Effector CD4-positive, alpha-beta T cell (primary cell): Measurements from ENCODE around the gene FCER1A. TPM values are rescaled to one million over a fixed set of nuclear protein-coding genes. Genes with fewer than 3 reads are reported as not detected.
"Not testable (repeated sequence)": the region's sequence is repeated elsewhere in the genome, so short reads cannot be mapped to it uniquely, and the experiment has no call there.

Experiments
- DNase-seq: peaks from one replicate; pipeline ENCODE4 v3.0.0-alpha.2; 2020
- total RNA-seq: gene quantifications from one replicate; lab custom pipeline; 2026; lab: John Stamatoyannopoulos, UW

Gene FCER1A
- total RNA-seq, result not detected

DNA sequence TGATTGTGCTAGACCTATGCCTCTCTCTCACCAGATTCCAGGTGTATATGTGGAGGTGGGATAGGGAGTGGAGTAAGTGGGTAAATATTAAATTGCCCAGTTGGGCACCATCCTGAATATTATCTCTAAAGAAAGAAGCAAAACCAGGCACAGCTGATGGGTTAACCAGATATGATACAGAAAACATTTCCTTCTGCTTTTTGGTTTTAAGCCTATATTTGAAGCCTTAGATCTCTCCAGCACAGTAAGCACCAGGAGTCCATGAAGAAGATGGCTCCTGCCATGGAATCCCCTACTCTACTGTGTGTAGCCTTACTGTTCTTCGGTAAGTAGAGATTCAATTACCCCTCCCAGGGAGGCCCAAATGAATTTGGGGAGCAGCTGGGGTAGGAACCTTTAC is at the start of gene FCER1A:
Gene FCER1A (plus strand): TSS at position 242 of the 400 bp plus-strand sequence. CDS start 29 bp downstream, at position 271.
- DNase-seq, result no peak

- DNase-seq, result no peak
These were observed 40.8 kb upstream of the FCER1A start for GRCh38 chr1:159261311-159261710.

- DNase-seq, result no peak
These were observed 40.2 kb upstream of the FCER1A start for GRCh38 chr1:159261721-159262494.

- no peak for DNase-seq
These were observed 35.3 kb upstream of the FCER1A start for GRCh38 chr1:159266832-159267231.

DNA sequence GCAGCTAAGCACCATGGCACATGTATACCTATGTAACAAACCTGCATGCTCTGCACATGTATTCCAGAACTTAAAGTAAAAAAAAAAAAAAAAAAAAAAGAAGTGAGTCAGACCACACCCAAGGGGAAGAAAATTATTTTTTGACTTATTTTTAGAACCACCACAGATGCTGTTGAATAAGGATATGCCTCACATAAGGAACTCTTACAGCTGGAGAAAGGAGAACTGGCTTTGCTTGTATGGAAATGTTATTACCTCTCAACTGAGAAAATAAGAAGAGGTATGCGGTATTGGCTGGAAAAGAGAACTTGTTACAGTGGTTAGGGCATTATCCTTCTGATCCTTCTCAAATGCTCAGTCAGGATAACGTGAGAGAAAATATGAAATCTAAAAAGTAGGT is 27.5 kb upstream of the FCER1A start:
- no peak for DNase-seq

- no peak for DNase-seq
These were observed 26.2 kb upstream of the FCER1A start for GRCh38 chr1:159275891-159276290.

DNA sequence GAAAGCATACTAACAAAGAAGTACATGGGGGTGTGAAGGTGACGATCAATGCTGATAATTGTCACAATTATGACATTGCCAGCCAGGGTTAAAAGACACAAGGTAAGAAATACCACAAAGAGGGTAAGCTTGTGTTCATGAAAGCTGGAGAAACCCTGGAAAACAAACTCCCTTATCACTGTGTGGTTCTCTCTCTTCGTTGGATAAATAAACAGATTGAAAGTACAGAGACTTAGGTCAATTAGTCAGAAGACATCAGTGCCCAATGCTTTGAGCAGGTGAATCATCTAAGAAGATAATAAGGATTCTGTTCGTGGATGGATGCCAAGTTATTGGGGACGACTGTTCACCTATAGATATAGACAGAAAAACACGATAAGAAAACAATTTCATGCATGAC is 22.4 kb upstream of the FCER1A start:
- no peak for DNase-seq

GRCh38 chr1:159282118-159282517 is 20.0 kb upstream of the FCER1A start:
- no peak for DNase-seq

DNA sequence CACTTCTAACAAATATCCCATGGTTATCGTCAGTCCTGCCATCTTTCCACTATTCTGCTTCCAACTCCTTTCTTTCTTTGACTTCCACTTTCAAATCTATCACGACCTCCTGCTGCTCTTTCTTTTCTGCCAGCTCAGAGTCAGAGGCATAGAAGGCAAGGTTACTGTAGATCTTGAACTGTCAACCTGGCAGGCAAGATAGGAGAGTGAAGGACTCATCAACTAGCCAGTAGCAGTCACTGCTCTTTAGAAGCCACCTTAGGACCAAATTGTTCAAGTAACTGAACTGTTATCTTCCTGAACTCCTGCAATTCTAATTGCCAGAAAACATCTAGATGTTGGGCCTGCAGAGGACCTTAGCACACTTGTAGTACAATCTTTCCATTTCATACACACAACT is 13.1 kb upstream of the FCER1A start:
- DNase-seq, result no peak

DNA sequence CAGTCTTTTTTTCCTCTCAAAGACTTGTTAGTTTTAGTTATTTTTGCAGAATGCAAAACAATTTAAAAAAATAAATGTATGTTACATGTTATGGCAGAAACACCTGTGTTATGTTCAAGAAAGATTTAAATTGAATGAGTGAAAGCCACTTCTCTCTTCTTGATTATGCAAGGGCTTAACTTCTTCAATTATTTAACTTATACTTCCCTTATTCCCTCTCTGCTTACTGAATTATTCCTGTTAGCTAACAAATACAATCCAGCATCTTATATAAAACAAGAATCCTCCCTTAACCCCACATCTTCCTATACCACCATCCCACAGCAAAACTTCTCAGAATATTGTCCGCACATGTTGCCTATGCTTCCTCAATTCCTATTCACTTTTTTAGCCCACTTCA is 10.7 kb upstream of the FCER1A start:
- DNase-seq, result no peak

DNA sequence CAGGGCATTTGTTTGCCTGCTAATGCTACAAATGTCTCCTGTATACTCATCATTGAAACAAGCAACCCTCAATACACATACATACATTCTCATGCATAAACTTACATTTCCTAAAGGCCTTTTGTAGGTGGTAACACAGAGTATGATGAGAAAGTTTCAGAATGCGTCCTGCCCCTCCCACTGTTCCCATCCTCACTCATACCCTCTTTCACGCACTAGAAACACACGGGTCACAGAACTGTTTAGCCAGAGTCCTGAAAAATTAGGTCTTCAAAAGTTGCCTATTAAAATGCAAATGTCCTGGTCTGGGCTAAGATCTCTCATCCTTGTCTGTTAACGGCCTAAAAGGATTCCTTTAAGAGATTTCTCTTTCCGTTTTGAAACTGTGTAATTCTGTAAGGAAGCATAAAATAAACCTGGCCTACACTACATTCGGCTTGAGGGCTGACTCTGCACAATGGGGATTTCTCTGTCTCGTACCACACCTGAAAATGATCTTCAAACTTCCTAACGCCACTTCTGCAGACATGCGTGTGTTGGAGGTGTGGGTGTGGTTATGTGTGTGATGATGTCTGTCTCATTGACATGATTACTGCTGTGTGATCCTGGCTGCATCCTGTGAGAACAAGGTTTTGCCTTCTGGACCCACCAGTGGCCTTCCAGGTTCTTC is 5.3 kb upstream of the FCER1A start:
- no peak for DNase-seq

GRCh38 chr1:159300146-159300545 is 2.0 kb upstream of the FCER1A start:
- DNase-seq, result no peak

DNA sequence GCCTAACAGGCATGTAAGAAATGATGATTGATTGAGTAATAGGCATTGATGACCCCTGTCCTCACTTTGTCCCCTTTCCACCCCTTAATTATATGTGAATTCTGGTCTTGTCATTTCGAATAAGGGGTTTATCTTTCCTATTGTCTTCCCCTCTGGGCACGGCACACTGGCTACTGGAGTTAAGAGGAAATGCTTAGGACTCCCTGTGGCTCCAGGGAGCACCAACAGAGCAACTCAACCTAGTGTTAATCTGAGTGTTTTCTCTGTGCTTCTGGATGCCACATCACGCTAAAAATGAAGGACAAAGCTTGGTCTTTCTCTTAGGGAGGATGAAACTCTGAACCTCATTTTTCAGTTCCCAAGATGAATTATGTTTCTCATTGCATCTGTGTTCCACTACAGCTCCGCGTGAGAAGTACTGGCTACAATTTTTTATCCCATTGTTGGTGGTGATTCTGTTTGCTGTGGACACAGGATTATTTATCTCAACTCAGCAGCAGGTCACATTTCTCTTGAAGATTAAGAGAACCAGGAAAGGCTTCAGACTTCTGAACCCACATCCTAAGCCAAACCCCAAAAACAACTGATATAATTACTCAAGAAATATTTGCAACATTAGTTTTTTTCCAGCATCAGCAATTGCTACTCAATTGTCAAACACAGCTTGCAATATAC is 5.3 kb downstream of the FCER1A start:
- no peak for DNase-seq

DNA sequence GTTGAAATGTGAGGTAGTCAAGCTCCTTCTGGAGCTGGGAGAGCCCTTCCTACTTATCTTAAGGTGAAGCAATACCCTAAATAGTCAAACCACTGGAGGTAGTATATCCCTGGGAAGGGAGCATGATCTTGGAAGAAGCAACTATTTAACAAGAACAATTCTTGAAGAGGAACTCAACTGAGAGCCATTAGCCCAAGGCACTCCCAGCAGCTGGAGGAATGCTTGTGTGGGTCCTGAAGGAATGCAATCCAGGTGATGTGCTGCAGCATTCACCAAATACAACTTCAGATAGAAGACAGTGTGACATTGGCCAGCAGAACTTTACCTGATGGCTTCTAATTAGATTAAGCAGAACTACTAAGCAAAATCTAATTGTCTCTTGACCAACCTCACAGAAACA is 9.5 kb downstream of the FCER1A start:
- no peak for DNase-seq

- DNase-seq, result no peak
These were observed 13.2 kb downstream of the FCER1A start for GRCh38 chr1:159315381-159315780.

DNA sequence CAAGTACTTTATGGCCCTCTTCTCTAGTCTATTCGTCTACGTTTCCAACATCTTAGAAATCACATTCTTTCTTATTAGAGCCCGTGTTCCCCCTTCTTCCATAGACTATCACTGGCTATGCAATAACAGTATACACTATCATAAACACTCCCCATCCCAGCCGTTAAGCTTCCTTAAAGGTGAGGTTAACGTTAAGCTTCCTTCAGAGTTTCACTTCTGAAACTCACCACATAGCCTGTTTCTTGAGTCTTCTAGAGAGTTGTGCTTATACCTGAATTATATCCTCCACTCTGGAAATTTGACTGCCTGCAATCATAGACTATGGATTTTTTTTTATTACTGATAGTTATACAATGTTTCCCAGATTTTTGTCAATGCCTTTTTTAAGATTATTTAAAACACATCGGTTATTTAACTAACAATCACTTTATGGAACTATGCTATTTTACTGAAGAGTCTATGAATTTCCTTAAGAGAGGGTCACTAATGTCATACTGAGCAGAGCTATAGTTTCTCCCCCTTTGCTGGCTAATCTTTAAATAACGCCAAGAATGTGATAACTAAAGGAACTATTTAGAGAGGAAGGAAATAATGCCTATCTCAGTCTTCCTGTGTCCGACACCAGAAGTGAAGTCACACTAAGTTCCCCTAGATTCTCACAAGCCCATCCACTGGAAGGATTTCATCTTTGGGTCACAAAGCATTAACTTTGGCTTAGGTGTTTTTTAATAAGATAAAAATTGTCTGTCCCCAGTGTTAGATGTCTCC is 16.8 kb downstream of the FCER1A start:
- no peak for DNase-seq

DNA sequence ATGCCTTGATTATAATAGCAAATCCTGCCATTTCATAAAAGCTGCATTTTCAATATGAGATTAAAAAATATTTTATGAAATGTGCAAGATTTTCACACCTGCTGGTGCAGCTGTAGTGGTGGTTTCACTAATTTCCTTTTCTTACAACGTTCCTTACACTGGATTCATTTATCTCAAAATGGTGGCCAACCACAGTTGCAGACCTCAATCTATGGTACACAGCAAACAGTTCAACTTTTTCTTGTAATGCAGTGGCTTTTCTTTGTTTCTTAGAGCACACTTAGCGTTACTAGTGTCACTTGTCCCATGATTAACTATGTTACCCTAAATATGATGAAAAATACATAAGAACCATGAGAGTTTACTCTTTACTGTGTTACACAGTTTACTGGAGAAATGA is 32.7 kb downstream of the FCER1A start:
- DNase-seq, result no peak

GRCh38 chr1:159338018-159338417 is 35.9 kb downstream of the FCER1A start:
- DNase-seq, result no peak

GRCh38 chr1:159339536-159339935 is 37.4 kb downstream of the FCER1A start:
- no peak for DNase-seq

- no peak for DNase-seq
These were observed 39.6 kb downstream of the FCER1A start for GRCh38 chr1:159341736-159342135.

DNA sequence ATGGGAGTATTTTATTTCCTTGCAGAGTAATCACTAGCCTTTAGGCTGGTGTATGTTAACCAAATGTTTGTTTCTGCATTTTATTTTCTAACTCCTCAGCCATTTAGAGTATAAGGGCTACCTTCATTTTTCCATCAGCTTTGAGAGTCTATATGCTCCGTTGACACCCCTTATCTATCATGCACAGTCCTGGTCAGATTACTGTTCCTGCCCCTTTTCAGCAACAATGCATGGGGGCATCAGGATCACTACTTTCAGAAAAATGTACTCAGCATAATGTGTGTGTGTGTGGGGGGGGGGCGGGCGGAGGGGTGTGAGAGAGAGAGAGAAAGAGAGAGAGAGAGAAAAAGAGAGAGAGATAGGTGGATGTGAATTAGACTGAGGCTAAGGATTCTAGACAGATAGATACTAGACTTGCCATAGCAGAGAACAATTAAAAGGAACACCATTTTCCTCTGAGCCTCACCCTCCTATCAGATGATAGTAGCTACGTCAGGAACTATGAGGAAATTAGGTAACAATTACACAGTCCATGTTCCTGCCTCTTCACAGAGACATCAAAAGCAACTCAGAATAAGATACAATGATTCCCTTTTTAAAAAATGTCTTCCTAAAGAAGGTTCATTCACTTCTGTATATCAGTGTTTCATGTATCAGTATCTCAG is 40.8 kb downstream of the FCER1A start:
- no peak for DNase-seq

- DNase-seq, result not testable (repeated sequence)
These were observed 47.2 kb downstream of the FCER1A start for GRCh38 chr1:159349374-159349773.

DNA sequence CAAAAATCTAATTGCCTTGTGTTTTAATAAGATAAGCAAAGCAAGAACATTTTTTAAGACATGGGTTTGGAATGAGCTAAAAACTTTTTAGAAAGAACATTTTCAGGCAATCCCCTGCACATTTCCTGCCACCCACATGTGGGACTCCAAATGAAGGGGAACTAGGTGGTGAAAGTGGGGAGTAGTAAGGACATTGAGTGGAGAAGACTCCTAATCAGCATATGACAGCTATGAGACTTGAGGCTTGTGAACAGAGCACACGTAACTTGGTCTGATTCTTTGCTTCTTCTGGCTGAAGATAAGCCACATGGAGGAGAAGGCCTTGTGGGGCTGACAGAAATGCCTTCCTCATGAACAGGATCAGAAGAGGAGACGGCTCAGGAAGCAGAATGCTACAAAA is 50.3 kb downstream of the FCER1A start:
- no peak for DNase-seq
